SK-N-SH (cell line): ENCODE results near the gene KEL. TPM values are rescaled to one million over a fixed set of nuclear protein-coding genes. Genes with fewer than 3 reads are reported as not detected.

Experiments
- CTCF ChIA-PET: fragments of 300-600, 350-600 bp; formaldehyde crosslinking; extraction: SDS; loops from one replicate; lab custom pipeline; 2021; lab: Yijun Ruan, JAX
- POLR2A ChIA-PET: fragments of 350-600 bp; sonication (Branson Sonifier 250); formaldehyde crosslinking; extraction: SDS; loops from one replicate; lab custom pipeline; 2020; ENCODE audit warnings: antibody characterized with exemption, inconsistent platforms; lab: Yijun Ruan, JAX
- DNase-seq: peaks from one replicate; pipeline ENCODE4 v3.0.0; 2012
- H2AFZ ChIP-seq: fragments of 200-600 bp; sonication (generic); 2 replicates; pipeline ENCODE4 v1.8.1; 2016; ENCODE audit warnings: antibody characterized with exemption, mild to moderate bottlenecking, low read depth
- H3F3A ChIP-seq: fragments of 200-600 bp; sonication (generic); replicated peaks from 2 replicates; pipeline ENCODE3; 2016; ENCODE audit warnings: antibody characterized with exemption, mild to moderate bottlenecking; ENCODE audit not compliant: insufficient read depth
- H3K27ac ChIP-seq, 2 experiments: fragments of 200-500 bp in 1 of 2; fragments of 200-600 bp in 1 of 2; sonication (Bioruptor generic) in 1 of 2; sonication (generic), shearing (Covaris generic) in 1 of 2; 2 replicates each; pipeline versions ENCODE4 v1.5.1 to v1.6.1; 2014 to 2016; ENCODE audit warnings: low read depth in 2 of 2, inconsistent platforms in 1 of 2, low read length in 1 of 2, mild to moderate bottlenecking in 1 of 2, mixed read lengths in 1 of 2
- H3K27me3 ChIP-seq: fragments of 200-600 bp; sonication (generic), shearing (Covaris generic); 2 replicates; pipeline ENCODE4 v1.6.1; 2016; ENCODE audit warnings: mixed run types; ENCODE audit not compliant: insufficient read depth
- H3K36me3 ChIP-seq, 2 experiments: fragments of 200-500 bp in 1 of 2; fragments of 200-600 bp in 1 of 2; sonication (Bioruptor generic) in 1 of 2; sonication (generic) in 1 of 2; replicated peaks in 1 of 2; 2 replicates each; pipeline versions ENCODE3 to v1.5.1; 2014 to 2016; ENCODE audit warnings: low read length in 1 of 2, mild to moderate bottlenecking in 1 of 2; ENCODE audit not compliant: insufficient read depth in 2 of 2, control insufficient read depth in 1 of 2
- H3K4me1 ChIP-seq, 2 experiments: fragments of 200-500 bp in 1 of 2; fragments of 200-600 bp in 1 of 2; sonication (Bioruptor generic) in 1 of 2; sonication (generic), shearing (Covaris generic) in 1 of 2; 2 replicates each; pipeline versions ENCODE4 v1.5.1 to v1.6.1; 2014 to 2016; ENCODE audit warnings: low read depth in 1 of 2, low read length in 1 of 2, mixed run types in 1 of 2; ENCODE audit not compliant: insufficient read depth in 2 of 2, control insufficient read depth in 1 of 2
- H3K4me2 ChIP-seq: fragments of 200-600 bp; sonication (generic), shearing (Covaris generic); 2 replicates; pipeline ENCODE4 v1.6.1; 2017; ENCODE audit warnings: mixed run types
- H3K4me3 ChIP-seq, 2 experiments: fragments of 200-500 bp in 1 of 2; fragments of 200-600 bp in 1 of 2; sonication (Bioruptor generic) in 1 of 2; sonication (generic), shearing (Covaris generic) in 1 of 2; 2 replicates each; pipeline versions ENCODE4 v1.5.1 to v1.8.1; 2014 to 2016; ENCODE audit warnings: low read depth in 2 of 2, inconsistent platforms in 1 of 2, low read length in 1 of 2, mild to moderate bottlenecking in 1 of 2, mixed read lengths in 1 of 2, moderate library complexity in 1 of 2
- H3K79me2 ChIP-seq: fragments of 200-600 bp; sonication (generic); 2 replicates; pipeline ENCODE4 v1.8.1; 2017; ENCODE audit warnings: mild to moderate bottlenecking; ENCODE audit not compliant: insufficient read depth
- H3K9ac ChIP-seq: fragments of 200-600 bp; sonication (generic); 2 replicates; pipeline ENCODE4 v1.6.1; 2017; ENCODE audit warnings: mixed run types
- H3K9me2 ChIP-seq: fragments of 200-600 bp; sonication (generic); 2 replicates; pipeline ENCODE4 v1.6.1; 2017; ENCODE audit warnings: mixed run types
- H3K9me3 ChIP-seq: fragments of 200-600 bp; sonication (generic); 2 replicates; pipeline ENCODE4 v1.6.1; 2017; ENCODE audit warnings: mixed run types, mild to moderate bottlenecking, moderate library complexity
- H4K20me1 ChIP-seq: fragments of 200-600 bp; sonication (generic); 2 replicates; pipeline ENCODE4 v1.6.1; 2017; ENCODE audit warnings: mild to moderate bottlenecking, mixed run types; ENCODE audit not compliant: insufficient read depth
- ELF1 ChIP-seq: IDR thresholded peaks from 2 replicates; pipeline ENCODE4 v1.4.0; 2012
- EP300 ChIP-seq, 2 experiments: IDR thresholded peaks; 2 replicates each; pipeline versions ENCODE4 v1.4.0 to v1.6.1; 2012; ENCODE audit warnings: borderline replicate concordance in 1 of 2, low read depth in 1 of 2, low read length in 1 of 2
- GABPA ChIP-seq: IDR thresholded peaks from 2 replicates; pipeline ENCODE4 v1.4.0; 2012; ENCODE audit warnings: low read depth, mild to moderate bottlenecking
- GATA2 ChIP-seq: sonication (generic); formaldehyde crosslinking; IDR thresholded peaks from 2 replicates; pipeline ENCODE4 v1.5.0; 2020; ENCODE audit warnings: mild to moderate bottlenecking, missing genetic modification reagents
- JUND ChIP-seq: IDR thresholded peaks from 2 replicates; pipeline ENCODE4 v1.4.0; 2012
- MEF2A ChIP-seq: IDR thresholded peaks from 2 replicates; pipeline ENCODE4 v1.4.0; 2012; ENCODE audit warnings: low read depth, borderline replicate concordance
- MXI1 ChIP-seq: IDR thresholded peaks from 2 replicates; pipeline ENCODE4 v1.6.1; 2012; ENCODE audit warnings: mild to moderate bottlenecking, low read depth, low read length, improper control_type of control experiment
- POLR2AphosphoS5 ChIP-seq: IDR thresholded peaks from 2 replicates; pipeline ENCODE4 v1.6.1; 2012; ENCODE audit warnings: low read depth, low read length
- RCOR1 ChIP-seq: fragments of 150-350 bp; IDR thresholded peaks from 2 replicates; pipeline ENCODE4 v1.6.1; 2017; ENCODE audit warnings: antibody characterized with exemption, low read length
- WGBS: methylation state at CpG from one replicate; pipeline ENCODE4 v1.1.6; 2017; ENCODE audit warnings: low lambda C conversion rate; 5-methylcytosine and 5-hydroxymethylcytosine counted together
- polyA plus RNA-seq, 3 experiments: library from polyadenylated mRNA; depleted of rRNA; stranded (reverse); fragments of >200 nt; gene quantifications; 2 replicates each; pipeline ENCODE4 v1.2.3, GENCODE V29; 2012
- TF ChIP-seq, protein P1 (sequence below): IDR thresholded peaks from 2 replicates; pipeline ENCODE4 v1.4.0; 2012; ENCODE audit warnings: low read depth, borderline replicate concordance
- TF ChIP-seq, protein P2 (sequence below): IDR thresholded peaks from 2 replicates; pipeline ENCODE4; 2012
- TF ChIP-seq, protein P3 (sequence below): IDR thresholded peaks from 2 replicates; pipeline ENCODE4 v1.6.1; 2012; ENCODE audit warnings: mild to moderate bottlenecking, low read depth, low read length, moderate library complexity
- TF ChIP-seq, protein P4 (sequence below): fragments of 150-350 bp; IDR thresholded peaks from 2 replicates; pipeline ENCODE4 v1.6.1; 2017; ENCODE audit warnings: antibody characterized with exemption, low read length, low read depth, borderline replicate concordance

The KEL gene
- polyA plus RNA-seq, 1 of the 3 experiments (the other 2 are of a cell fraction), result 0.05 TPM

DNA sequence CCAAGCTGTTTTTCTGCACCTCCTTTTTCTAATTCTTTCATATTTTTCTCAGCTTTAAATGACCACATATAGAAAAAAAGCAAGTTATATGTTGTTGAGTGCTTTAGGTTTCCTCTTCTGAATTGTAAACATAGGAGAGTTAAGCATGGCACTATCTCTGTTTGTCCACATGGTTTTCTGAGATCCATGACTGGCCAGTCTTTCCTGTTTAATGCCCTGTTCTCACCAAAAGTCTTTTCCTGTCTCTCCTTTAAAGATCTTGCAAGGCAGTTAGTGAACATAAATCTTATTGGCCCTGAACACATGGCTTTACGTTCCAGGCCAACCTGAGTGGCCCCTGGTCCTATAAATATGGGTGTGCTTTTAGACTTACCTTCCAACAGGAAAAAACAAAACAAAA is 48.0 kb downstream of the KEL start (continued):
- TF ChIP-seq MEF2A, result no peak
- TF ChIP-seq, all 33 proteins: peak for 0

DNA sequence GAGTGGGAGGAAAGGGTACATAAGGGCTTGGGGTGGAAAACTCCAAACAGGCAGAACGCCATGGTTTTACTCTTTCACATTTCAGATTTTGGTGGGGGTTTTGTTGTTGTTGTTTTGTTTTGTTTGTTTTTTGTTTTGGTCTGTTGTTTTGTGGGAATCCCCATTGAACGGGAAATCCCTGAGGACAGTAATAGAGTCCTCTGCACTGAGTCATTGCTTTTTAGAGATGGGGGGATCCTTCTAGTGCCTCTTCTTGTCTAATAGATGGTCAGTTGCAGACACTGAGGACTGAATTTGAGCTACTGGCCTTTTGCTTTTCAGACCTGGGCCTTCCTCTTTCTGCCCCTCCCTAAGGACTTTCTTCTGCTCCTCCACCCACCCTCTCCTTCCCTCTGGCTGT is 48.6 kb downstream of the KEL start:
- Histone ChIP-seq H3K27ac (no peak overlapping the region), H2AFZ (no peak overlapping the region), H3K9me3 (no peaks in the 10 kb centered on the region), H3K9ac (no peak overlapping the region), H3K79me2 (no peaks in the 10 kb centered on the region), H3K36me3 (no peaks in the 10 kb centered on the region), H3K9me2 (no peaks in the 10 kb centered on the region), H3K4me3 (no peak overlapping the region), H3K4me2 (no peak overlapping the region), H3K27me3 (peaks cover 12% of the 10 kb centered on the region; the same call in 1 of the 2 replicates)
- 15% methylated on average over 2 of the region's 2 CpGs for WGBS
- CTCF ChIA-PET, result no interaction called here
- POLR2A ChIA-PET, result no interaction called here
- no peak for TF ChIP-seq EP300 (IDR thresholded peaks at IDR 0.05; ENCODE audit: borderline replicate concordance in 1 of 2, low read depth in 1 of 2, low read length in 1 of 2)
- TF ChIP-seq GATA2 (CRISPR knock-in tag), result no peak
- TF ChIP-seq GABPA, result no peak
- no peak for TF ChIP-seq RCOR1
- TF ChIP-seq JUND, result no peak
- no peak for TF ChIP-seq MXI1
- TF ChIP-seq POLR2AphosphoS5, result no peak
- TF ChIP-seq ELF1, result no peak
- TF ChIP-seq, all 33 proteins: peak for 0
- Histone ChIP-seq H3K4me1 (no peaks in the 10 kb centered on the region), H4K20me1 (no peaks in the 10 kb centered on the region), H3F3A (no peaks in the 10 kb centered on the region)
- no peak for DNase-seq

DNA sequence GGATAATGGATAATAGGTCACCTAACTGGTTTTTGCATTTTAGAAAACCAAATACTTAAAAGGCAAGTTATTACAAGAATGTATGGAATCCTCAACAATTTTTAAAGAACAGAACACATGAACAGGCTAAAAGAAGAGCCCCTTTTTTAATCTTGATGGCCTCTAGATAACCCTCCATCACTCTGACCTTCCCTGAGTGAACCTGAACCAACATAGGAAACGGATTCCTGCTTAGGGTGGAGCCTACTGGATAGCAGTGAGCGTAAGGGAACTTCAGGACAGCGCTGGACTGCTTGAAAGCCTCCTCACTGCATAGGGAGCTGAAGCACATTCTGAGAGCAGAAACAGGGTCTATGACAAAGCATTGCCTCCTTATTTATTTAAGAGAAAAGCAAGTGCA is 49.1 kb downstream of the KEL start:
- Histone ChIP-seq H3K4me2 (no peak overlapping the region), H3F3A (no peaks in the 10 kb centered on the region), H2AFZ (no peak overlapping the region), H3K4me1 (no peaks in the 10 kb centered on the region), H4K20me1 (no peaks in the 10 kb centered on the region), H3K4me3 (no peak overlapping the region), H3K27me3 (peaks cover 12% of the 10 kb centered on the region; the same call in 1 of the 2 replicates), H3K36me3 (no peaks in the 10 kb centered on the region), H3K9me3 (no peaks in the 10 kb centered on the region)
- DNase-seq, result no peak
- 0% methylated on average over 3 of the region's 3 CpGs for WGBS
- POLR2A ChIA-PET, result no interaction called here
- TF ChIP-seq ELF1, result no peak
- TF ChIP-seq, protein P1, sequence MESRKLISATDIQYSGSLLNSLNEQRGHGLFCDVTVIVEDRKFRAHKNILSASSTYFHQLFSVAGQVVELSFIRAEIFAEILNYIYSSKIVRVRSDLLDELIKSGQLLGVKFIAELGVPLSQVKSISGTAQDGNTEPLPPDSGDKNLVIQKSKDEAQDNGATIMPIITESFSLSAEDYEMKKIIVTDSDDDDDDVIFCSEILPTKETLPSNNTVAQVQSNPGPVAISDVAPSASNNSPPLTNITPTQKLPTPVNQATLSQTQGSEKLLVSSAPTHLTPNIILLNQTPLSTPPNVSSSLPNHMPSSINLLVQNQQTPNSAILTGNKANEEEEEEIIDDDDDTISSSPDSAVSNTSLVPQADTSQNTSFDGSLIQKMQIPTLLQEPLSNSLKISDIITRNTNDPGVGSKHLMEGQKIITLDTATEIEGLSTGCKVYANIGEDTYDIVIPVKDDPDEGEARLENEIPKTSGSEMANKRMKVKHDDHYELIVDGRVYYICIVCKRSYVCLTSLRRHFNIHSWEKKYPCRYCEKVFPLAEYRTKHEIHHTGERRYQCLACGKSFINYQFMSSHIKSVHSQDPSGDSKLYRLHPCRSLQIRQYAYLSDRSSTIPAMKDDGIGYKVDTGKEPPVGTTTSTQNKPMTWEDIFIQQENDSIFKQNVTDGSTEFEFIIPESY, result no peak
- no peak for TF ChIP-seq EP300 (IDR thresholded peaks at IDR 0.05; ENCODE audit: borderline replicate concordance in 1 of 2, low read depth in 1 of 2, low read length in 1 of 2)
- TF ChIP-seq, protein P2, sequence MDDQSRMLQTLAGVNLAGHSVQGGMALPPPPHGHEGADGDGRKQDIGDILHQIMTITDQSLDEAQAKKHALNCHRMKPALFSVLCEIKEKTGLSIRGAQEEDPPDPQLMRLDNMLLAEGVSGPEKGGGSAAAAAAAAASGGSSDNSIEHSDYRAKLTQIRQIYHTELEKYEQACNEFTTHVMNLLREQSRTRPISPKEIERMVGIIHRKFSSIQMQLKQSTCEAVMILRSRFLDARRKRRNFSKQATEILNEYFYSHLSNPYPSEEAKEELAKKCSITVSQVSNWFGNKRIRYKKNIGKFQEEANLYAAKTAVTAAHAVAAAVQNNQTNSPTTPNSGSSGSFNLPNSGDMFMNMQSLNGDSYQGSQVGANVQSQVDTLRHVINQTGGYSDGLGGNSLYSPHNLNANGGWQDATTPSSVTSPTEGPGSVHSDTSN, result no peak
- TF ChIP-seq, protein P3, sequence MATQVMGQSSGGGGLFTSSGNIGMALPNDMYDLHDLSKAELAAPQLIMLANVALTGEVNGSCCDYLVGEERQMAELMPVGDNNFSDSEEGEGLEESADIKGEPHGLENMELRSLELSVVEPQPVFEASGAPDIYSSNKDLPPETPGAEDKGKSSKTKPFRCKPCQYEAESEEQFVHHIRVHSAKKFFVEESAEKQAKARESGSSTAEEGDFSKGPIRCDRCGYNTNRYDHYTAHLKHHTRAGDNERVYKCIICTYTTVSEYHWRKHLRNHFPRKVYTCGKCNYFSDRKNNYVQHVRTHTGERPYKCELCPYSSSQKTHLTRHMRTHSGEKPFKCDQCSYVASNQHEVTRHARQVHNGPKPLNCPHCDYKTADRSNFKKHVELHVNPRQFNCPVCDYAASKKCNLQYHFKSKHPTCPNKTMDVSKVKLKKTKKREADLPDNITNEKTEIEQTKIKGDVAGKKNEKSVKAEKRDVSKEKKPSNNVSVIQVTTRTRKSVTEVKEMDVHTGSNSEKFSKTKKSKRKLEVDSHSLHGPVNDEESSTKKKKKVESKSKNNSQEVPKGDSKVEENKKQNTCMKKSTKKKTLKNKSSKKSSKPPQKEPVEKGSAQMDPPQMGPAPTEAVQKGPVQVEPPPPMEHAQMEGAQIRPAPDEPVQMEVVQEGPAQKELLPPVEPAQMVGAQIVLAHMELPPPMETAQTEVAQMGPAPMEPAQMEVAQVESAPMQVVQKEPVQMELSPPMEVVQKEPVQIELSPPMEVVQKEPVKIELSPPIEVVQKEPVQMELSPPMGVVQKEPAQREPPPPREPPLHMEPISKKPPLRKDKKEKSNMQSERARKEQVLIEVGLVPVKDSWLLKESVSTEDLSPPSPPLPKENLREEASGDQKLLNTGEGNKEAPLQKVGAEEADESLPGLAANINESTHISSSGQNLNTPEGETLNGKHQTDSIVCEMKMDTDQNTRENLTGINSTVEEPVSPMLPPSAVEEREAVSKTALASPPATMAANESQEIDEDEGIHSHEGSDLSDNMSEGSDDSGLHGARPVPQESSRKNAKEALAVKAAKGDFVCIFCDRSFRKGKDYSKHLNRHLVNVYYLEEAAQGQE, result no peak
- TF ChIP-seq, protein P4, sequence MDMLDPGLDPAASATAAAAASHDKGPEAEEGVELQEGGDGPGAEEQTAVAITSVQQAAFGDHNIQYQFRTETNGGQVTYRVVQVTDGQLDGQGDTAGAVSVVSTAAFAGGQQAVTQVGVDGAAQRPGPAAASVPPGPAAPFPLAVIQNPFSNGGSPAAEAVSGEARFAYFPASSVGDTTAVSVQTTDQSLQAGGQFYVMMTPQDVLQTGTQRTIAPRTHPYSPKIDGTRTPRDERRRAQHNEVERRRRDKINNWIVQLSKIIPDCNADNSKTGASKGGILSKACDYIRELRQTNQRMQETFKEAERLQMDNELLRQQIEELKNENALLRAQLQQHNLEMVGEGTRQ, result no peak
- TF ChIP-seq, all 33 proteins: peak for 0
- Histone ChIP-seq H3K27ac (no peak overlapping the region), H3K79me2 (no peaks in the 10 kb centered on the region), H3K9me2 (no peaks in the 10 kb centered on the region), H3K9ac (no peak overlapping the region)
- CTCF ChIA-PET, result no interaction called here
